OCI-LY3 (cell line): ENCODE data around the gene HMGCLL1.

Experiments used
- H2AFZ ChIP-seq: fragments of 200-600, 300-600 bp; shearing (Covaris generic); 2 replicates; pipeline ENCODE4 v1.6.0; 2014; ENCODE audit warnings: antibody characterized with exemption, low read depth, low read length
- H3K27ac ChIP-seq: fragments of 200-600, 300-600 bp; sonication (generic); 2 replicates; pipeline ENCODE4 v1.5.1; 2014; ENCODE audit warnings: mild to moderate bottlenecking, low read length, moderate library complexity, mixed read lengths
- H3K27me3 ChIP-seq: fragments of 200-600, 300-600 bp; sonication (generic); 2 replicates; pipeline ENCODE4 v1.6.1; 2014; ENCODE audit warnings: low read depth, low read length, mixed read lengths
- H3K36me3 ChIP-seq: fragments of 200-600, 300-600 bp; sonication (generic); replicated peaks from 2 replicates; pipeline ENCODE3; 2014; ENCODE audit warnings: low read depth, low read length, mixed read lengths
- H3K4me1 ChIP-seq: fragments of 300-600, 200-600 bp; sonication (generic); 2 replicates; pipeline ENCODE4 v1.6.1; 2014; ENCODE audit warnings: low read length, mixed read lengths
- H3K4me2 ChIP-seq: fragments of 200-600, 300-600 bp; sonication (generic); 2 replicates; pipeline ENCODE4 v1.6.1; 2014; ENCODE audit warnings: low read length, mixed read lengths
- H3K4me3 ChIP-seq: fragments of 300-600, 200-600 bp; sonication (generic); 2 replicates; pipeline ENCODE4 v1.5.1; 2014; ENCODE audit warnings: antibody characterized with exemption, mild to moderate bottlenecking, low read length, moderate library complexity
- H3K79me2 ChIP-seq: fragments of 300-600, 200-600 bp; shearing (Covaris generic); 2 replicates; pipeline ENCODE4 v1.6.1; 2014; ENCODE audit warnings: mild to moderate bottlenecking, low read length, mixed read lengths
- H3K9ac ChIP-seq: fragments of 300-600, 200-600 bp; shearing (Covaris generic); 2 replicates; pipeline ENCODE4 v1.6.0; 2014; ENCODE audit warnings: mild to moderate bottlenecking, low read length, moderate library complexity
- H3K9me3 ChIP-seq: fragments of 200-600, 300-600 bp; shearing (Covaris generic); 2 replicates; pipeline ENCODE4 v1.6.1; 2014; ENCODE audit warnings: low read length, mixed read lengths; ENCODE audit not compliant: insufficient read depth
- H4K20me1 ChIP-seq: fragments of 200-600, 300-600 bp; sonication (generic); 2 replicates; pipeline ENCODE4 v1.6.1; 2016; ENCODE audit warnings: low read length, mixed read lengths; ENCODE audit not compliant: insufficient read depth
- CTCF ChIP-seq: fragments of 200-600, 300-600 bp; sonication (generic); IDR thresholded peaks from 2 replicates; pipeline ENCODE4 v1.5.1; 2014; ENCODE audit warnings: antibody characterized with exemption, low read length, low read depth
- EZH2phosphoT487 ChIP-seq: fragments of 200-600 bp; shearing (Covaris generic); IDR thresholded peaks from 2 replicates; pipeline ENCODE4 v1.6.1; 2018; ENCODE audit warnings: antibody characterized with exemption, mixed run types, low read depth

The HMGCLL1 gene

GRCh38 chr6:55495277-55495676 lies 83.7 kb downstream of the HMGCLL1 start:
- Histone ChIP-seq H3K27me3 (no peaks in the 10 kb centered on the region), H4K20me1 (no peaks in the 10 kb centered on the region), H2AFZ (no peak overlapping the region), H3K4me1 (no peaks in the 10 kb centered on the region), H3K4me2 (no peak overlapping the region), H3K27ac (no peak overlapping the region), H3K4me3 (no peak overlapping the region), H3K9me3 (no peaks in the 10 kb centered on the region), H3K36me3 (no peaks in the 10 kb centered on the region), H3K9ac (no peak overlapping the region), H3K79me2 (no peaks in the 10 kb centered on the region)
- no peak for TF ChIP-seq EZH2phosphoT487
- no peak for TF ChIP-seq CTCF

DNA sequence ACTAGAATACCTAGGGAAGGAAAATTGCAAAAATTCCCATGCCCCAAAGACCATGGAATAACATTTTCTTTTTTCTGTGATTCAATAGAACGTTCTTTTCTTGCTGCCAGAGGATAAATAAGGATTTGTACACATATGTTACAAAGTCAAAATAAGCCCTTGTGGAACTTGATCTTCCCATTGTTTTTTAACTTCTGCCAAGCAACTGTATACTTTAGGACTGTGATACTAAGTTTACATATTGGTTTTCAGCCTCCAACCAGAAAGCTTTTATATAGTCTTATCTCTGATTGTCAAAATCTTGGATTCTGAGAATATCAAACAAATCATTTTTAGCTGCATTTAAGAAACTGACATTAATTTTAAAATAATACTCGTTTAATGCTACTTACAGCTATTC lies 84.6 kb downstream of the HMGCLL1 start:
- H3K9ac ChIP-seq, result no peak overlapping the region
- no peak for TF ChIP-seq CTCF
- TF ChIP-seq EZH2phosphoT487, result no peak
- no peak overlapping the region for H2AFZ ChIP-seq
- no peaks in the 10 kb centered on the region for H3K9me3 ChIP-seq
- H3K79me2 ChIP-seq, result no peaks in the 10 kb centered on the region
- H3K27me3 ChIP-seq, result no peaks in the 10 kb centered on the region
- no peak overlapping the region for H3K4me2 ChIP-seq
- H4K20me1 ChIP-seq, result no peaks in the 10 kb centered on the region
- no peak overlapping the region for H3K27ac ChIP-seq
- H3K4me1 ChIP-seq, result no peaks in the 10 kb centered on the region
- no peak overlapping the region for H3K4me3 ChIP-seq
- no peaks in the 10 kb centered on the region for H3K36me3 ChIP-seq

- Histone ChIP-seq H3K4me2 (no peak overlapping the region), H3K27me3 (no peaks in the 10 kb centered on the region), H3K79me2 (no peaks in the 10 kb centered on the region), H2AFZ (no peak overlapping the region), H3K4me1 (no peaks in the 10 kb centered on the region), H3K9me3 (no peaks in the 10 kb centered on the region), H3K27ac (no peak overlapping the region), H3K36me3 (no peaks in the 10 kb centered on the region), H3K4me3 (no peak overlapping the region), H4K20me1 (no peaks in the 10 kb centered on the region), H3K9ac (no peak overlapping the region)
- no peak for TF ChIP-seq CTCF
- no peak for TF ChIP-seq EZH2phosphoT487
These were observed 86.7 kb downstream of the HMGCLL1 start for GRCh38 chr6:55492259-55492658.

DNA sequence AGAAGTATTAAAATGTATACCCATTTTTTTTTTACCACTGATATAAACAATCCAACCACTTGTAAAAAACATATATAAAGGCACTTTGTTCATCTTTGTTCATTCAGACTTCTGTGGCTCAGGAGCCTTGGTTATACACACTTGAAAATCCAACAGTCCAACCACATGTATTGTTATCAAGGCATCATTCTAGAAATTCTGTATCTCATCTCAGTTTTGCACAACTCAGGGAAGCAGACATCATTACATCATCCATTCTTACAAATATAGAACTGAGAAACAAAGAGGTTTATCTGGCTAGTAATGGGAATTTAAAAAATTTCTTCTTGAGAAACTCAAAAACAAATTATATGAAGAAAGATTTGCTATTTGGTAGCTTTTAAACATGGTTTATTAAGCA lies 88.1 kb downstream of the HMGCLL1 start:
- H3K27ac ChIP-seq, result no peak overlapping the region

More for the DNA sequence above, 88.1 kb downstream of the HMGCLL1 start:
- Histone ChIP-seq H3K4me3 (no peak overlapping the region), H3K79me2 (no peaks in the 10 kb centered on the region), H3K4me2 (no peak overlapping the region), H2AFZ (no peak overlapping the region), H3K27me3 (no peaks in the 10 kb centered on the region), H3K36me3 (no peaks in the 10 kb centered on the region), H3K4me1 (no peaks in the 10 kb centered on the region), H3K9ac (no peak overlapping the region), H3K9me3 (no peaks in the 10 kb centered on the region), H4K20me1 (no peaks in the 10 kb centered on the region)
- no peak for TF ChIP-seq CTCF
